GM10266 (cell line): Measurements from ENCODE around the gene OR13A1.

Experiments
- DNase-seq: peaks from one replicate; pipeline ENCODE4 v3.0.0; 2012; ENCODE audit errors: extremely low spot score
- TF ChIP-seq, protein P1 (sequence below): IDR thresholded peaks from 2 replicates; pipeline ENCODE4 v1.5.1; 2012; ENCODE audit warnings: mild to moderate bottlenecking, low read depth; ENCODE audit not compliant: control insufficient read depth, insufficient read depth; ENCODE audit errors: missing control alignments

Gene OR13A1

DNA sequence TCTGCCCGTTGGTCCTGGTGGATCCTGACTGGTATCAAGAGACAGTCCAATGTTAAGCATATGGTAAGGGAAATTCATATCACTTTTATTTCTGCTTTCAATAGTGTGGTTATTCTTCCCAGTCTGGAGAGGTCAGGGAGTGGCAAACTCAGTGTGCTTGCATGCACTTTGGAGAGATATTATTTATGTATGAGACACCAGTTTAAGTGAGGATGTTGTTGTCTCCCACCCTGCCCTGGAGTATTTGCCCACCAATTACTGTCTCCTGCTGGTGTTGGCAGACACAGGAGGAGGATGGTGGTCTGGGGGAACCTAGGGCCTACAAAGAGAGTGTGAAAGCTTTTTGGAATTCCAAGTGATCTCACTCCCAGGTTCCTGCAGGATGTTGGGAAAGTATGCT lies 59.7 kb downstream of the OR13A1 start:
- TF ChIP-seq, protein P1, sequence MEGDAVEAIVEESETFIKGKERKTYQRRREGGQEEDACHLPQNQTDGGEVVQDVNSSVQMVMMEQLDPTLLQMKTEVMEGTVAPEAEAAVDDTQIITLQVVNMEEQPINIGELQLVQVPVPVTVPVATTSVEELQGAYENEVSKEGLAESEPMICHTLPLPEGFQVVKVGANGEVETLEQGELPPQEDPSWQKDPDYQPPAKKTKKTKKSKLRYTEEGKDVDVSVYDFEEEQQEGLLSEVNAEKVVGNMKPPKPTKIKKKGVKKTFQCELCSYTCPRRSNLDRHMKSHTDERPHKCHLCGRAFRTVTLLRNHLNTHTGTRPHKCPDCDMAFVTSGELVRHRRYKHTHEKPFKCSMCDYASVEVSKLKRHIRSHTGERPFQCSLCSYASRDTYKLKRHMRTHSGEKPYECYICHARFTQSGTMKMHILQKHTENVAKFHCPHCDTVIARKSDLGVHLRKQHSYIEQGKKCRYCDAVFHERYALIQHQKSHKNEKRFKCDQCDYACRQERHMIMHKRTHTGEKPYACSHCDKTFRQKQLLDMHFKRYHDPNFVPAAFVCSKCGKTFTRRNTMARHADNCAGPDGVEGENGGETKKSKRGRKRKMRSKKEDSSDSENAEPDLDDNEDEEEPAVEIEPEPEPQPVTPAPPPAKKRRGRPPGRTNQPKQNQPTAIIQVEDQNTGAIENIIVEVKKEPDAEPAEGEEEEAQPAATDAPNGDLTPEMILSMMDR, result no peak
- DNase-seq, result no peak

DNA sequence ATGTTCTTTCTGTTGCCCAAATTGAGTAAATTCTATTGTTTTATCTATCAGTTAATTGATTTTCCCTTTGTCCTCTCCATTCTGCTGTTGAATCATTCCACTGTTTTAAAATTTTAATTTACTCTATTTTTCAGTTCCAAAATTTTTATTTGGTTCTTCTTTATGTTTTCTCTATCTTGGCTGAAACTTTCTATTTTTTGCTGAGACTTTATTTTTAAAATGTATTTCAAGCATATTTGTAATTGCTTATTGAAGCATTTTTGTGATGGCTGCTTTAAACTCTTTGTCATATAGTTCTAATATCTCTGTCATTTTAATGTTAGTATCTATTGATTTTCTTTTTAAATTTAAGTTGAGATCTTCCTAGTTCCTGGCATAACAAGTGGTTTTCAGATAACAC lies 60.5 kb downstream of the OR13A1 start:
- DNase-seq, result no peak
- TF ChIP-seq, protein P1, result no peak

DNA sequence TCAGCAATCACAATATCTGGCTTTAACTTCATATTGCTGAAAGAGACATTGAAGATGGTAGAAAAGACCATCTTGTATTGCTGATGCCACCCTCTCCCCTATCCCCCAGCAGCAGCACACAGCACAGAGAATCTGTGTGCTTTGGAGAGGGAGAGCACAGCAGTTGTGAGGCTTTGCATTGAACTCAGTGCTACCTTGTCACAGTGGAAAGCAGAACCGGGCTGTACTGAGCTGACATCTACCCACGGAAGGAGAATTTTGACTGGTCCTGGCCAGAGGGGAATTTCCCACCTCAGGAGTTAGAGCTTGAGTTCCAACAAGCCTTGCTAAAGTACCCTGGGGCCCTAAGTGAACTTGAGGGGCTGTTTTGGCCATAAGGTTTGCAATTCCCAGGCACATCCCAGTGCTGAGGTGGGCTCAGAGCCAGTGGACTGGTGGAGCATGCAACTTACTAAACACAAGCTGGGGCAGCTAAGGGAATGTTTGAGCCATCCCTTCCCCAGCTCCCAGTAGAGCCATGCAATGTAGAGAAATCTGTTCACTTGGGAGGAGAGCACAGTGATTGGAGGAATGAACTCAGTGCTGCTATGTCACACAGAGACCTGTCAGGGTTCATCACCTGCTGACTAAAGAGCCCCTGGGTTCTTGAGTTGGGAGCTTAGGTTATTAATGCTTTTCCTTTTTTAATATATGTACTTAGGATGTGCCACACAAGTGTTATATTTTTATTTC lies 62.1 kb downstream of the OR13A1 start:
- TF ChIP-seq, protein P1, result no peak
- DNase-seq, result no peak
